Mucosa of gallbladder (tissue), 1 donor: Measurements from ENCODE around the gene ZNF282. TPM values are rescaled to one million over a fixed set of nuclear protein-coding genes. Genes with fewer than 3 reads are reported as not detected.
A peak's percentile ranks its signal among the peaks of the same experiment; 100 is the strongest.

Experiments used
- DNase-seq: peaks from one replicate; pipeline ENCODE4 v3.0.0-alpha.2; 2020; ENCODE audit warnings: low spot score
- total RNA-seq: library from RNA; stranded (reverse); gene quantifications from one replicate; pipeline ENCODE4 v1.2.1, GENCODE V29; 2021
- donor health status: DM: no; HTN: no; CAD: no.

Gene ZNF282
- total RNA-seq = 33.8 TPM

DNA sequence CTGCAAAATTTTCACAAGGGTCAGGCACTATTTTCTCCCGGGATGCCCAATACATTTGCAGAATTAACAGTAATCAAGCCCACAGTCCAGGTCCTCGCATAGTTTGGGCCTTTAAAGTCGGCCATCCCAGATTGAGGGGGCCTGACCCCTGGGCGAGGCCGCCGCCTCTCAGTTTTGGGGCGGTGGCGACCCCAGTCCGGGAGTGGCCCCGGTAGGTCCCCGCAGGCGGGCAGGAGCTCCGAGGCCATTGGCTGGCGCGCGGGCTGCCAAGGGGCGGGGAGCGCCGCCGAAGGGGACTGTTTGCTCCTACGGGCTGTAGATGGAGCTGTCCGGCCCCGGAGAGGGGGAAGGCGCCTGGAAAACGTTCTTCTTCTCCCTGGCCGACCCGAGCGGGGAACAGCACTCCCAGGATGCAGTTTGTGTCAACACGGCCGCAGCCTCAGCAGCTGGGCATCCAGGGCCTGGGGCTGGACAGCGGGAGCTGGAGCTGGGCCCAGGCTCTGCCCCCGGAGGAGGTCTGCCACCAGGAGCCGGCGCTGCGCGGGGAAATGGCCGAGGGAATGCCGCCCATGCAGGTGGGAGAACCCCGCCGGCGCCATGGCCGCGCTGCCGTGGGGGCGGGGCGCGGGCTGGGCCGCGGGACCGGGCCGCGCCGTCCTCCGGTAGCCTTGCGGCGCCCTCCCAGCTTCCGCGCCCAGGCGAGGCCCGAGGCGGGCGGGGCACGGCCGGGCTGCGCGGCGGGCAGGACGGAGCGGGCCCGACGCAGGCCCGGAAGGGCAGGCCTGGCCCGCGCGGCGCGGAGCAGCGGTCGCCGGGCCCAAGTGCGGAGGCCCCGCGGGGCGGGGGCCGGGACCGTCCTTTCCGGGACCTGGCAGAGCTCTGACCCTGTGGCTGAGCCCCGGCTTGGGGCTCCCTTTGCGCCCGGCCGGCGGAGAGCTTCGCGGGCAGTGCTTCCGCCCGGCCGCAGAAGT is at the start of gene ZNF282:
TSS of gene ZNF282 (plus strand) at position 367 of the 971 bp plus-strand sequence. CDS start at position 411, 44 bp downstream.
- DNase-seq = peak; percentile 89

DNA sequence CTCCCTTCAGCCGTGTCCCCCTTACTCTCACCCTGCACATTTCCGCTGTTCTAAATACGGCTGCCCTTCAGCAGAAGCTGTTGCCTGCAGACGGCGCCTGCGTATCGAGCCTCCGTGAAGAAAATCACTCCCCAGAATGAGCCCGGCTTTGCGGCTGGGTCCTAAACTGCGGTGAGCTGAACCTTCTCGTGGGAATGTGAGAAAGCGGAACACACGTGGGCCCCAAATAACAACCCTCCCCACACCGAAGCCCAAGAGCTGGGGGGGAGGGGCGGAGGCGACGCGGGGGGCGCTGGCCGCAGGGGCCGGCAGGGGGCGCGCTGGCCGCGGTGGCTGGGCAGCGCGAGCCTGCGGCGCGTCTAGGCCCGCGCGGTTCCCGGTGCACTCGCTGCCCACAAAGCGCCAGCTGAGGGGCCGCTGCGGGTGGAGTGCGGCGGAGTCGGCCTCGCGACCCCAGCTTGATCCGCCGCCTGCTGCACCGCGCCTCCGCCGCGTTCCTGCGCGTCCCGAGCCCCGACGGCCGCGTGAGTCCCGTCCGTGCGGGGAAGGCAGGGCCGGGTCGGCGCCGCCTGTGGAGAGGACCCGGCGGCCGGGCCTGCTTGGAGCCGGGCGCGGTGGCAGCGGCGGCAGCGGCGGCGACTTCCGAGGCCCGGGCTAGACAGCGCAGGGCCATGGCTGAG is 48.1 kb upstream of the ZNF282 start, which contains the start of gene ZNF398:
TSS of gene ZNF398 (plus strand) at position 382 of the 680 bp plus-strand sequence. CDS start at position 672, 290 bp downstream.
- peak; percentile 66 for DNase-seq

DNA sequence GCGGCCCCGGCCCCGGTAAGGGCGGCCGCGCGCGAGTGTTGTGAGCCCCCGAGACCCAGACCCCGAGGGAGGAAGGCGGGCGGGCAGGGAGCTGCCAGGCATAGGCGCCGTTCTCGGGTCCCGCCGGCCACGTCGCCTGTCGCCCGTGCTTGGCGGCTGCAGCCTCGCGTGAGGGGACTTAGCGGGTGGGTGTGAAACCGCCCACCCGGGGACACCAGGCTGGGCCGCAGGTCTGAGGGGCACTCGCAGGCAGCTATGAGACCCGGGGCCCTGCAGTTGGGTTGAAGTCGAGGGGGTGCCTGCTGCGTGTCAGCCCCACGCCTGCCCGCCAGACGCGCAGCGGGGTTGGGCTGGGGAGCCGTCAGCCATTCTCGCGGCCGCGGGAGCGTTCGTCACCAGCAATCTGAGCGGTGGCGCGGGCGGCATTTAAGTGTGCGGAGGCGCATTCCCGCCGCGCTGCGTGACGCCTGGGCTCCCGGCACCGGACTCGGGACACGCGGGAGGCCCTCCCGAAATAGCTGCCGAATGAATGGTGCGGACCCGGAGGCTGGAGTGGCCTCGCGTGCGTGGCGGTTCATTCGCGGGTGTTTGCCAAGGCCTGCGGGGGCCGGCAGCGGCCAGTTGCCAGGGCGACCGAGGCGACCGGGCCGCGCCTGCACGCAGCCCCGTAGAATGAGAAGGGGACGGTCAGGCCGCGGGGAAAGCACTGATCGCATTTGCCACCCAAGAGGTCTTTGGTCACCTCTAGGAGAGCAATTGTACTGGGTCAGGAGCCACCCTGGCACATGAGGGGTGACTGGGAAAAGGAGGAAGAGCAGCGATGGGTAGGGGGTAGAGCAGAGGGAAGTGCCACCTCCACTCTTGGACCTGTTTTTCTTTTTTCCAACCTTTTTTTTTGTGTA is 47.3 kb upstream of the ZNF282 start:
- peak; percentile 28 for DNase-seq

DNA sequence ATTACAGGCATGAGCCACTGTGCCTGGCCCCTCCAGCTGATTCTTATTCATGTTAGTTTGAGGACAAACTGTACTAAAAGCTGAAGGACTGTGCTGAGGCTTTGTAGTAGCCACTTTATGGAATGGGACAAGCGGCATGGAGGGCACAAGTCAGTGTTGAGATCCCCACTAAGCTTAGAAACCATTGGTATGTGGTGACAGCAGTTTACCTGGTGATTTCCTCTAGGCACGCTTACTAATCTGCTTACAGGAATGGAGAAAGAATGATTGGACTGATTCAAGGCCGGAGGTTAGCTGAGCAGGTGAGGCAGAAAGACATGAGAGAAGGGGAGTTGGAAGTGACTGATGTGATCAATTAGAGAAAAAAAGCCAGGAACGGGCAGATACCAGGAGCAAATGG is 44.4 kb upstream of the ZNF282 start:
- DNase-seq = no peak

DNA sequence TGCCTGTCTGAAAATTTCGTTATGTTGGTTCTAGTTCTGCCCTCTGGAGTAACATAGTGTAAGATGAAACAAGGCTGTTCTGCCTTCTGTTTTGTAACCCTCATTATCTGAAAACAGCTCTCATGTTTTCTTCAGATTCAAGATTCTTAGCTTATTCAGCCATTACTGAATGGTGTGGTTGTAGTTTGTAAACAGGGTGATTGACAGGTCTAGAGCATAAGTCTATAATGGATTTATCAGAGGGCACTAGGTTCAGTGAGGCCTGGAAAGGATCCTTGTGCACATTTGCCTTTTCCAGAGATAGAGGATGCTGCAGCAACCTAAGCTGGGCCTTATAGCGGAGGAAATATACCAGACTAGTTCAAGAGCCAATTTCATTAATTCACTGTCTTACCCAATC is 42.0 kb upstream of the ZNF282 start:
- DNase-seq = no peak

DNA sequence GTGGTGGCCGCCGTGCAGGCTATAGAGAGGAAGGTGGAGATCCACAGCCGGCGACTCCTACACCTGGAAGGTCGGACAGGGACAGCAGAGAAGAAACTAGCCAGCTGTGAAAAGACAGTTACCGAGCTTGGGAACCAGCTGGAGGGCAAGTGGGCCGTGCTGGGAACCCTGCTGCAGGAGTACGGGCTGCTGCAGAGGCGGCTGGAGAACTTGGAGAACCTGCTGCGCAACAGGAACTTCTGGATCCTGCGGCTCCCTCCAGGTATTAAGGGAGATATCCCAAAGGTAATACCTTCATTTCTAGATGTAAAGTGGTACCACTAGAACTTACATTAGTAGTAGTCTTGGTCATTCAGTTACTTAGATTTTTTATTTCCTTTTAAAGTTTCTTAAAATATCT is 41.3 kb upstream of the ZNF282 start:
- DNase-seq = no peak

DNA sequence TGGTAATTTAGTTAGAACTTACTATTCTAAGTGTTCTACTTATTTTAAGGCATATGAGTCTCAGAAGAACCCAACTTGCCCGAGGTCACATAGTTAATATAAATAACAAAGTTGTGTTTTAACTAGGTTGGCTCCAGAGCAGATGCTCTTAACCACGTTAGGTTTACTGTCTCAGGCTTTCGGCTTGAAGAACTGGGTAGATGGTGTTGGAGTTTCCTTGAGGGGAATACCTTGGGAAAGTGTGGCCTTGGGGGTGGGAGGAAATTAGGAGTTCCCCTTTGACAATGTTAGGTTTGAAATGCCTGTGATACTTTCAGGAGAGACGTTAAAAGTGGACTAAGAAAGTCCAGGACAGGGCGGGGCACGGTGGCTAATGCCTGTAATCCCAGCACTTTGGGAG is 38.4 kb upstream of the ZNF282 start:
- DNase-seq = no peak

DNA sequence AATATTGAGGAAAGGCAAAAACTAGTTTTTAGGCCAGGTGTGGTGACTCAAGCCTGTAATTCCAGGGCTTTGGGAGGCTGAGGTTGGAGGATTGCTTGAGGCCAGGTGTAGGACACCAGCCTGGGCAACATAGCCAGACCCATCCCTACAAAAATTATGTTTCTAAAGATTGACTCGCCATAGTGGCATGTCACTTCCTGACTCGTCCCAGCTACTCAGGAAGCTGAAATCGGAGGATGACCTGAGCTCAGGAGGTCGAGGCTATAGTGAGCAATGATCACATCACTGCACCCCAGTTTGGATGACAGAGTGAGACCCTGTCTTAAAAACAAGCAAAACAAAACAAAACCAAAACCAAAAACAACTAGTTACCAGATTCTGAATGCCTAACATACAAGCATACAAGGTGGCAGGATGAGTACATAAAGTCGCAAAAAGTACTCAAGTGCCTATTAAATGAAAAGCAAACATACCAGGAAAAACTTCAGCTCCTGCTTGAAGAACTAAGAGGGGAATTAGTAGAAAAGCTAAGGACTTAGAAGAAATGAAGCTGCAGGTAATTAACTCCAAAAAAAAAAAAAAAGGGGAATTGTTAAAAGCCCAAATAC is 34.0 kb upstream of the ZNF282 start:
- no peak for DNase-seq

DNA sequence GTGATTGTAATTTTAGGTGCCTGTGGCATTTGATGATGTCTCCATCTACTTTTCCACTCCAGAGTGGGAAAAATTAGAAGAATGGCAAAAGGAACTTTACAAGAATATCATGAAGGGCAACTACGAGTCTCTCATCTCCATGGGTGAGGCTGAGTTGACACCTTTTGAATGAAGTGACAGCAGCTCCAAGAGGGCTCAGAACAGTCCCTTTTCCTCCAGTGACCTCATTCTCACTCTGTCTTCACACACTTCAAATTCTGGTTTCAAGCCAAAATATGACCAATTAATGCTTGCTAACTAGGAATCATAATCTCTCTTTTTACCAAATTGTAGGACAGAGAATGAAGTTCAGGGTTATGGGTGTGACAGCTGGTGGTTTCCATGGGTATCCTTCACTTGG is 29.2 kb upstream of the ZNF282 start:
- DNase-seq = no peak

DNA sequence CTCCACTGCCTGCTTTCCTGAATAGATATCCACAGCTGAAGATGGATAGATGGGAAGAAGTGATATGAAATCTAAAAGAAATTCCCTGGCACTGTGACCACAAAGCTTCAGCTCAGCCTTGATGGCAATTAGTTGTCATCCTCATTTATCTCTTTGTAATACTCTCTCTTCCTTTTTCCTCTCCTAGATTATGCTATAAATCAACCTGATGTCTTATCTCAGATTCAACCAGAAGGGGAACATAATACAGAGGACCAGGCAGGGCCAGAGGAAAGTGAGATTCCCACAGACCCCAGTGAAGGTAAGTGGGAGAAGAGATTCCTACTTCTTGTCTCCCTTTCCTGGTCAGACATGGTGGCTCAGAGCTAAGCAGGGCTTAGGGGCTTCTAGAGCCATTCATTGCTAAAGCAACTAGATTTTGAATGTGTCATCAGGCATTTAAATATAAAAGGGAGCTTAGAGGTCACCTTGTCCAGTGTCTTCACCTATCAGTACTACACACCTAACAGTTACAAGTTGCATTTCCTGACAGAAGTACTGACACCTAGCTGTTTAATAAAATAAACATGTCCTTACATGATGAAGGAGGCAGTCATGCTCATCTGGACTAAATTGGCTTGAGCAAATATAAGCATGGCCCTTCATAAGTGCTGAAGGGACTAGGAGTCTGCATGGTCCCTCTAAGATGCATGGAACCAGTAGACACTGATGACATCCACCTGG is 28.6 kb upstream of the ZNF282 start:
- no peak for DNase-seq

DNA sequence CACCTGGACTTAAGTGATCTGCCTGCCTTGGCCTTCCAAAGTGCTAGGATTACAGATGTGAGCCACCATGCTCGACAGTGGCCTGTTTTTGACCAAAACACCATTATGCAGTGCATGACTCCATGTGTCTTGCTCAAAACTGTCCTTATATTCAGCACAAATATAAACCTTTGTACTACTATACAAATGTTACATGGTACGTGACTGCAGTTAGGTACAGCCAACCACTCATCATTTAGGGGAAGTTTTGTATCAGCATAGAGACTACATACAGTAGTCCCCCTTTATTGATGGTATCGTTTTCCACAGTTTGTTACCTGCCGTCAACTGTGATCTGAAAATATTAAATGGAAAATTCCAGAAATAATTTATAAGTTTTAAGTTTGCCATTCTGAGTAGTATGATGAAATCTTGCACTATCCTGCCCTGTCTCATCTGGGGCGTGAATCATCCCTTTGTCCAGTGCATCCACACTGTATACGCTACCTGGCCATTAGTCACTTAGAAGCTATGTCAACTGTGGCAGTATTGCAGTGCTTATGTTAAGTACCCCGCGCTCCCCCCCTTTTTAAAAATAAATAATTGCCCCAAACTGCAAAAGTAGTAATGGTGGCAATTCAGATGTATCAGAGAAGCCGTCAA is 23.3 kb upstream of the ZNF282 start:
- DNase-seq = no peak

DNA sequence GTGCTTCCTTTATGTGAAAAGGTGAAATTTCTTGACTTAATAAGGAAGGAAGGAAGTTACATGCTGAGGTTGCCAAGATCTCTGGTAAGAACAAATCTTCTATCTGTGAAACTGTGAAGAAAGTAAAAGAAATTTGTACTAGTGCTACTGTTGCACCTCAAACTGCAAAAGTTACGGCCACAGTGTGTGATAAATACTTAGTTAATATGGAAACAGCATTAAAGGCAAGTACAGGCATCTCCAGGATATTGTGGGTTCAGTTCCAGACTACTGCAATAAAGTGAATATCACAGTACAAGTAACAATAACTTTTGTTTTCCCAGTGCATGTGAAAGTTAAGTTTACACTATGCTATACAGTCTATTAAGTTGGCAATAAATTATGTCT is 22.8 kb upstream of the ZNF282 start:
- no peak for DNase-seq

DNA sequence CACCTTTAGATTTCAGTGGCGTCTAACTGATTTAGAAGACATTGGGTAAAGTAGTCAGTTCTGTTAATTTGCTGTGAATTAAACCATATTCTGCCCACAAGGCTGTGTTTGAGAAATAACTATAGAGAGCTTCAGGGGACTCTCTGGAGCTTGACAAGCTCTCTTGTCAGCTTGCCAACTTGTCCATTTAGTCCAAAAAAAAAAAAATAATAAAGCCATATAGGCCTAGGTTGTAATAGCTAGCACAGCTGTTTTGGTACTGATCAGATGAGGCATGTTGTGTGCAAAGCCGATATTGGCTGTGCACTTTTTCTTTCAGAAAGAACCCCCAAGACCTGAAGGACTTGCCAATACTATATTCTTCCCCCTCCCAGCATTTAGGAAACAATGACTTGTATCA is 20.2 kb upstream of the ZNF282 start:
- no peak for DNase-seq

DNA sequence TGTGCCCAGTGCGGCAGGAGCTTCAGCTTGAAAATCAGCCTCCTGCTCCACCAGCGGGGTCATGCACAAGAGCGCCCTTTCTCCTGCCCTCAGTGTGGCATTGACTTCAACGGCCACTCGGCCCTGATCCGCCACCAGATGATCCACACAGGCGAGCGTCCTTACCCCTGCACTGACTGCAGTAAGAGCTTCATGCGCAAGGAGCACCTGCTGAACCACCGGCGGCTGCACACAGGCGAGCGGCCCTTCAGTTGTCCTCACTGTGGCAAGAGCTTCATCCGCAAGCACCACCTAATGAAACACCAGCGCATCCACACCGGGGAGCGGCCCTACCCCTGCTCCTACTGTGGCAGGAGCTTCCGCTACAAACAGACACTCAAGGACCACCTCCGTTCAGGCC is 16.1 kb upstream of the ZNF282 start:
- no peak for DNase-seq

DNA sequence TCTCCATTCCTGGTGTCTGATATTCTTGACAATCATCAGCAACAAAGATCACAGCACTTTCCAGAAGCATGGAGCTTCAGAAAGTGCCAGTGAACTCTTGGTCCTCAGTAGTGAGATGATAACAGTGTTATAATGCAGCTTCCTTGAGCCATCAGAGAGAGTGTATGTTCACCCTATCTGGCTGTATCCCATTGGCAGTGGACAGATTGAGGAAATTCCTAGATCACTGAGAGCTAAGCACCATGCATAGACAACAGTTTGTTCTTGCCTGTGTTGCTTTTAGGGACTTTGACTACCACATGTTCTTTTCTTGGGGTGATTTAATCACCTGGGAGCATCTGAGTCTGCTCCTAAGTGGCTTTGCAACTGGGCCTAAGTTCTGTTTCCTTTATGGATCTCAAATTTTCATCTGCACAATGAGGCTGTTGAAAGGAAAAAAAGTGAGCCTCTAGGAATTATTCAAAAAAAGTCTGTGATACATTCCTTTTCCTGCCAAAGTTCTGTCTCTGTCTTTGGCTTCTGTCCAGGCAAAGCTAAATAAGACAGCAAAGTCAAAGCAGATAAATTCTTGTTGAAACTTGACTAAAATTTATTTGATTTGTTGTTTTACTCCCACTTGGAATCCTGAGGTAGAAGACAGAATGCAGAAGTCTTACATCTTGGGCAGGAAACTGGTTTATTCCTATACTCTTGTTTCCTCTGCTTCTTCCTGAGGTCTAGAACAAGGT is 14.5 kb upstream of the ZNF282 start:
- DNase-seq = no peak

DNA sequence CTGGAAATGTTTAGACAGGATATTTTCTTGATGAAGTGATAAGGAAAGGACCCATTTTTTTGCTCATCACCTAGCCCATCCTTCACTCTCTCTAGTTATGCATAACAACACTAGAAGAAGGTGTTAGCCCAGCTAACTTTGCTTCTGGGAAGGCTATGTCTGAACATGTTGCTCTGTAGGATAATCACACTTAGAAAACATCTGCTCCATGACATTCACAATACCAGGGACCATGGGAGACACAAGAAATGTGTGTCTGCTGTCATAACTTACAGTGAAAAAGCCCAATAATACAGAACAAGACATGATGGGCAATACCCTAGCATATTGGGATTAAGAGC is 13.9 kb upstream of the ZNF282 start:
- DNase-seq = no peak

DNA sequence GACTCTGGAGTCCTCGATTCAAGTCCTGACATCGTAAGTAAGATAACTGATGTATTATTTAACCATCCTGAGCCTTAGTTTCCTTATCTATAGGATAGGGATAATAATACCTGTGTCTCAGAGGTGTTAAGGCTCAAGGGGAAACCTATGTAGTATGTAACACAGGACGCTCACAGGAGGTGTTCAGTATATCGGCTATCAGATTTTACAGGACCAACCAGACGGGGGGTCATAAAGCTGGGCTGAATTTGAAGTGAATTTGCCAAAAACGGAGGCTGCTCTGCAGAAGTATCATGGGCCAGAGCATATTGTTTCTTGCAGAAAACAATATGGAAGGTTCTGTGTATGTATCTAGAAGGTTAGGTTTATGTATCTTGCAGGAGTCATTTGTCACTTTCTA is 11.1 kb upstream of the ZNF282 start:
- DNase-seq = no peak

DNA sequence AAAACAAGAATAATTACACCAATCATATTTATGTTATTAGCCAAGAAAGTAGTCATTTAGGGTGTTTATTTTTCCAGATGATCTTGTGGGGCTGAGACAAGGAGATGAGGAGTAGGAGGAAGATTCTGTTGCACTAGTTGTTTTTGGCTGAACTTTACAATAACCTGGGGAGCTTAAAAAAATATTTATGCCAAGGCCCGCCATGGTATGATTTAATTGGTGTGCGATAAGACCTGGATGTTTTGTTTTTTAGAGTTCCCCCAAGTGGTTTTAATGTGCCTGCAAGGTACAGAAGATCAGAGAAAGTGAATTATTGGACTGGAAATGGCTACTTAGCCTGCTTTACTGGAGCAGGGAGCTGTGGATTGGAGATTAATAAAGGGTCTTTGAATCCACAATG is 7.1 kb upstream of the ZNF282 start:
- DNase-seq = no peak

DNA sequence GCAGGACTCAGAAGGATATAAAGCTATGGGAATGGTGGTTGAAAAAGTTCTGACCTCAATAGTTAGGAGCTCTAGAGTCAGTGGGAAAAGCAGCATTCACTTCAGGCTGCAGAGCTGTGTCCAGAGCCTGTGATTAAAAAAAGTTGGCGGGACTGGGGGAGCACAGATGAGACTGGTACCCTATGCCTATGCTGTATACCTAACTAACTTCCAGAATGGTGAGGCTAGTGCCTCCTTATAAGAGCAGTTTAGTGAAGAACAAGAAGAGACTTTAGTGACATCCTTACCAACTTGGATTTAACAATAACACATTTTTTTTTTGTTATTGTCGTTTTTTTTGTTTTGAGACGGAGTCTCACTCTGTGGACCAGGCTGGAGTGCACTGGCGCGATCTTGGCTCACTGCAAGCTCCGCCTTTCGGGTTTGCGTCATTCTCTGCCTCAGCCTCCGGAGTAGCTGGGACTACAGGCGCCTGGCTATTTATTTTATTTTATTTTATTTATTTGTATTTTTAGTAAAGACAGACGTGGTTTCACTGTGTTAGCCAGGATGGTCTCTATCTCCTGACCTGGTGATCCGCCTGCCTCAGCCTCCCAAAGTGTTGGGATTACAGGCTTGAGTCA is 6.6 kb upstream of the ZNF282 start:
- DNase-seq = no peak
